GM12873 (cell line): ENCODE data around the gene KRT7.
A peak's percentile ranks its signal among the peaks of the same experiment; 100 is the strongest.

Source experiments
- TF ChIP-seq, protein P1 (sequence below): IDR thresholded peaks from 2 replicates; pipeline ENCODE4 v1.5.1; 2012; ENCODE audit warnings: low read depth, mild to moderate bottlenecking, moderate library complexity, low read length, control low read depth; ENCODE audit not compliant: insufficient read depth; ENCODE audit errors: missing control alignments

Gene KRT7

DNA sequence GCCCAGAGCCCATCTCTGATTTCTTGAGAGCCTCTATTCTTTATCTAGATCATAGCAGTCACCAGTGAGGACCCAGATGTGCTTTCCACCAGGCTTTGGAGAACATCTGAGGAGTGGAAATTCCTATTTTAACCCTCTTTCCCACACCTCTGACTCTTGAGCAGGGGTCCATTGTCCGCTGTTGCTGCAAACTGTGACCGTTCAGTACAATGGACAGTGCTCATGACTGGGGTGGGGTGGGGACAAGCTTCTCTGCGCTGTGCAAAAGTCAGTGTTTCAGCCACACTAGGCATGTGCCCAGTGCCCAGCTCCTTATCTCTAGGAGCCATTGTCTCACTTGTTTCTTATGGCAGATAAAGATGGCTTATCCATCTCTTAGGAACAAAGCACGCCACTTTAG lies 16.9 kb upstream of the KRT7 start:
- TF ChIP-seq, protein P1, sequence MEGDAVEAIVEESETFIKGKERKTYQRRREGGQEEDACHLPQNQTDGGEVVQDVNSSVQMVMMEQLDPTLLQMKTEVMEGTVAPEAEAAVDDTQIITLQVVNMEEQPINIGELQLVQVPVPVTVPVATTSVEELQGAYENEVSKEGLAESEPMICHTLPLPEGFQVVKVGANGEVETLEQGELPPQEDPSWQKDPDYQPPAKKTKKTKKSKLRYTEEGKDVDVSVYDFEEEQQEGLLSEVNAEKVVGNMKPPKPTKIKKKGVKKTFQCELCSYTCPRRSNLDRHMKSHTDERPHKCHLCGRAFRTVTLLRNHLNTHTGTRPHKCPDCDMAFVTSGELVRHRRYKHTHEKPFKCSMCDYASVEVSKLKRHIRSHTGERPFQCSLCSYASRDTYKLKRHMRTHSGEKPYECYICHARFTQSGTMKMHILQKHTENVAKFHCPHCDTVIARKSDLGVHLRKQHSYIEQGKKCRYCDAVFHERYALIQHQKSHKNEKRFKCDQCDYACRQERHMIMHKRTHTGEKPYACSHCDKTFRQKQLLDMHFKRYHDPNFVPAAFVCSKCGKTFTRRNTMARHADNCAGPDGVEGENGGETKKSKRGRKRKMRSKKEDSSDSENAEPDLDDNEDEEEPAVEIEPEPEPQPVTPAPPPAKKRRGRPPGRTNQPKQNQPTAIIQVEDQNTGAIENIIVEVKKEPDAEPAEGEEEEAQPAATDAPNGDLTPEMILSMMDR, result no peak

- TF ChIP-seq, protein P1, result no peak
These were observed 16.2 kb upstream of the KRT7 start for GRCh38 chr12:52216807-52217206.

GRCh38 chr12:52217223-52217622 lies 15.8 kb upstream of the KRT7 start:
- TF ChIP-seq, protein P1, result no peak

DNA sequence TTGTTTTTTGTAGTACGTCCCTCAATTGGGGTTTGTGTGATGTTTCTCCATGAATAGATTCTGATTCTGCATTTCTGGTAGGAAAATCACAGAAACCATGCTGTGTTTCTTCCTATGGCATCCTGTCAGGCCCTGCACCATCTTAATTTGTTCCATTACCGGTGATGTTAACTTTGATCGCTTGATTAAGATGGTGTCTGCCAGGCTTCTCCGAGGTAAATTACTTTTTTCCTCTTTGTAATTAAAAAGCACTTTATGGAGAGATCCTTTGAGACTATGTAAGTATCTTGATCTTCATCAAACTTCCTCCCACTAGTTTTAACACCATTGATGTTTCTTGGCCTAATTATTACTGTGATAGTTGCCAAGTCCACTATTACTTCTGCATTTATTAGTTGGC lies 15.0 kb upstream of the KRT7 start:
- TF ChIP-seq, protein P1, result no peak

DNA sequence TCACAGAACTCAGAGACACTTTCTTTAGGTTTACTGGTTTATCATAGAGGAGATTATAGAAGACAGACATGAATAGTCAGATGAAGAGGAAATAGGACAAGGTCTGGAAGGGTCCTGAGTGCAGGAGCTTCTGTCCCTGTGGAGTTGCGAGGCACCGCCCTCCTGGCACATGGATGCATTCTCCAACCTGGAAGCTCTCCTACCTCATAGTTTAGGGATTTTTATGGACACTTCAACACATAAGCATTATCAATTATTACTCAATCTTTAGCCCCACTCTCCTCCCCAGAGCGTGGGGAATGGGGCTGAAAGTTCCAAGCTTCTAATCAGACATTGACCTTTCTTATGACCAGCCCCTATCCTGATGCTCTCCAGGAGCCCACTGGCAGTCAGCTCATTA lies 12.6 kb upstream of the KRT7 start:
- TF ChIP-seq, protein P1, result no peak

DNA sequence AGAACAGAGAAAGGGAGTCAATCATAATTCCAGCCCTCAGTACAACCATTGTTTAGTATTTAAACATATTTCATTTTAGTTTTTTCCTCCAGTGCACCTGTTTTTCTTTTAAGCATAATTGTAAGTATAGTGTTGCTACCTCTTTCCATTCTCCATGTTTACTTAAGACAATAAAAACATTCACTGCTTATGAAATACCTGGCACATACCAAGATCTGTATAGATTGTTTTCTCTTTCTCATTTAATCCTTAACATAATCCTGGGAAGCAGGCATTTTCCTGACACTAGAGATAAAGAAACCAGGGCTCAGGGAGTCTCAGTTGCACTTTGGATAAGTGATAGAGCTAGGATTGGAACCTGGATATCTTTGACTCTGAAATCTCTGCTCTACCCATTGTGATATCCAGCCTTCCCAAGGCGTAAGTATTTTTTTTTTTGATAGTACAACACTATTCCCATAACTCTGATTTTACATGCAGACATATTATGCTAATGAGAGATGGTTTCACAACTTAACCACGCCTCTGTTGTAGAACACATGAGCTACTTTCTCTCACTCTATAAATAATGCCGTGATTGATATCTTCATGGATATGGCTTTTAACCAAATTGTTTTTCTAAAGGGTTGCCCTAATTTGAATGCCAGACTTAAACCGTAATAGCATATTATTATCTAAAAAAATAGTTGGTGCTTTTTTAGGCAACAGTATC lies 11.8 kb upstream of the KRT7 start:
- TF ChIP-seq, protein P1, result no peak

- TF ChIP-seq, protein P1, result peak; percentile 87
These were observed 11.1 kb upstream of the KRT7 start for GRCh38 chr12:52221912-52222457.
